Activated CD4-positive, alpha-beta T cell treated with anti-CD3 and anti-CD28 coated beads, Interleukin-2, Interleukin-6, amounts not matched to agents 100 ng/mL and 50 ng/mL, durations not matched to agents 16 hours and 8 hours (primary cell): ENCODE data around the gene PGPEP1.
A peak's percentile ranks its signal among the peaks of the same experiment; 100 is the strongest.
"Not testable (repeated sequence)": the region's sequence is repeated elsewhere in the genome, so short reads cannot be mapped to it uniquely, and the experiment has no call there.

Source experiments
- DNase-seq: peaks from one replicate; pipeline ENCODE4 v3.0.0-alpha.2; 2020

Gene PGPEP1

DNA sequence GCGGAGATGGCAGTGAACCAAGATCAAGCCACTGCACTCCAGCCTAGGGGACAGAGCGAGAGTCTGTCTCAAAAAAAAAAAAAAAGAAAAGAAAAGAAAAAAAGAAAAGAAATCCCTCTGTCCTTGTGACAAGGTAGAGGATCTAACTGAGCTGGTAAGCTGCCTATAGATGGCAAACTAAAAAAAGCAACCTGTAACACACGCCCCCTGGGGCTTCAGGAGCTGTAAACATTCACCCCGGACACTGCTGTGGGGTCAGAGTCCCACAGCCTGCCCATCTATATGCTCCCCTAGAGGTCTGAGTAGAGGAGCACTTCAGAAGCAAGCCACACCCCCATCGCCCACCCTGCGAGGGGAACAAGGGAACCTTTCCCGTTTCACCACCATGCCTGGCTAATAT lies 4.3 kb upstream of the PGPEP1 start:
- DNase-seq: no peak

DNA sequence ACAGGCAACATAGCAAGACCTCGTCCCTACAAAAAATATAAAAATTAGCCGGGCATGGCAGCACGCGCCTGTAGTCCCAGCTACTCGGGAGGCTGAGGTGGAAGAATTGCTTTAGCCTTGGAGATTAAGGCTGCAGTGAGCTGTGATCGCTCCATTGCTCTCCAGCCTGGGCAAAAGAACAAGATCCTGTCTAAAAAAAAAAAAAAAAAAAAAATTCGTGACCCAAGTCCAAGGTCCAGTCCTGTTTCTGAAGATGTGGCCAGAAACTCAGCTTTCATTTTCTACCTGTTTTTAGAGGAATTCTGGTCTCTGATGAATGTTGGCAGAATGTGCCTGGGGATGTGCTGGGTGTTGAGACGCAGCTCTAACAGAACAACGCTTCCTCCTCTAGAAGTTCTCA lies 1.9 kb upstream of the PGPEP1 start:
- no peak for DNase-seq

DNA sequence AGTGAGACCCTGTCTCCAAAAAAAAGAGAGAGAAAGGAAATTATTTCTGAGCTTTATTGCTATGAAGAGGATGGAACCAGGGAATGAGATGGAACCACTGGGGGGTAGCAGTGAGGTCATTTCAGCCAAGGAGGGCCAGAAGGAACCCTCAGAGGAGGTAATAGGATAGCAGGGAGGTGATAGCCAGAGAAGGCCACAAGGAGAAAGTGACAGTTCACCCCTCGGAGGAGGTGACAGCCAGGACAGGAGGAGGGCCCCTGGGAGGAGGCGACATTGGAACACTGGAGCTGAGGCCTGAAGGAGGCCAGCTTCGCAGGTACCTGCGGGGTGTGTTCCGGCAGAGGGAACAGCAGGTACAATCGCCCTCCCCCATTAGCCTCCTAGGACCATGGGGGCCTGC lies 675 bp upstream of the PGPEP1 start:
- no peak for DNase-seq

DNA sequence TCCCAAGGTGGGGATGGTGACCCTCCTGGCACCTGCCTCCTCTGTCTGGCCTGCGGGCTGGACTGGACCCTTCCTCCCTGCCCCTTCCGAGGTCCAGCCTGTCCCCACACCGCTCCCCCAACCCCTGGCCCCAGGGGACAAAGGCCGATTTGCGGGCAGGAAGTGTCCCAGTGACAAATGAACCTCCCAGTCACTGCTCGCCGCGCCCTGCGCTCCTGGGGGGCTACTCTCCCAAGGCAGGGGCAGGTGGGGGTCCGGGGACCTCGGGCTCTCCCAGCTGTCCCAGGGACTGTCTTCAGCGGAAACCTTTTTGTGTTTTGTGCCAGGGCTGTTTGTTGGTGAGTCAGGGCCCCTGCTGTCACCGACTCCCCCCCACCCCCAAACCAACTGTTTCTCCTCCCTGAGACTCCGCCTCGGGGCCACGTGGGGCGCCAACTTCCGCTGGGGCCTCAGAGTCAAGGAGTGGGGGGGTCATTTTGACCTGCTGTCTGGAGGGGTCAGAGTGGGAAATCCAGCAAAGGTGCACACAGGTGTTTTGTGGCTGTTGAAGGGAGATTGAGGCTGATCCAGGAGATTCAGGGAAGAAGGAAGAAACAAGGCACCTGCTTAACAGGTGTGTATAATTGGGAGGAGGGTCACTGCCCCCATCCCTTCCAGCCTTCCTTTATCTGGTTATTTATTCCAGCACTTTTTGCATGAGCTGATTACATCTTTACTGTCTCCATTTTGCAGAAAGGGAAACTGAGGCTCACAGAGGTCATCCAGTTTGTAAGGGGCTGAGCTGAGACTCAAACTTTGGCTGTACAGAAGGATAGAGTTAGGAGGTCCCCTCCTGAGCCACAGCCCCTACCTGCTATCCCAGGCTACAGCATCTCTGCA lies 831 bp downstream of the PGPEP1 start:
- peak; percentile 74 for DNase-seq

DNA sequence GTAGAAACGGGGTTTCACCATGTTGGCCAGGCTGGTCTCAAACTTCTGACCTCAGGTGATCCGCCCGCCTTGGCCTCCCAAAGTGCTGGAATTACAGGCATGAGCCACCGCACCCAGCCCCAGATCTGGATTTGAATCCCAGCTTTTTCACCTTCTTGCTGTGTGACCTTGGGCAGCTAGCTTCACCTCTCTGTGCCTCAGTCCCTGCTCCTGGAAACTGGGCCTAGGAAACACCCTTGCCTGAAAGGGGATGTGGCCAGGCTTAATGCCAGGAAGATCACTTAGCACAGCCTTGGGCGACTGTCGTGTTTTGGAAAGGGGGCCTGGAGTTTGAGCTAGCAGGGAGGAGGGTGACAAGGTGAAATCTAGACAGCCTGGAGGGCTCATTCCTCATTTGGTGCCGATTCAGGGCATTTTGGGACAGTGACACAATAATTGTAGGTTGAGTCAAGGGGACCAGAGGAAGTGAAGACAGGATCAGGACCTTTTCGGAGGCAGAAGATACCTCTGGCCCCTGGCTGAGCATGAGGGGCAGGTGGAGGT lies 1.8 kb downstream of the PGPEP1 start:
- DNase-seq: no peak

DNA sequence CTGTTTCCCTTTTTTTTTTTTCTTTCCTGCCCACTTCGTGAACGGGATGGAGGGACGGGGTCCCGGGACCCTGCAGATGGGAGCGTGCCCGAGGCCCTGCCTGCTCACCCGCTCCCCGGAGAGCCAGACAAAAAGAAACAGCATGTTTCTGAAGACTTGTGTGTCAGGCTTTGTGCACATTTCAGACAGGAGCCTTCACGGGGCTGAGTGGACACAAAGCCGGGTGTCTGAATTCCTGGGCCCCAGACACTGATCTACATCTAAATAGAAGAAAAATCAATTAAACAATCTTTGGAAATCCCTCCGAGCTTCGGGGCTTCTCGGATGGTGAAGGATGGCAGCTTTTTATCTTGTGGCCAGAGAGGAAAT lies 4.2 kb downstream of the PGPEP1 start:
- DNase-seq: no peak

DNA sequence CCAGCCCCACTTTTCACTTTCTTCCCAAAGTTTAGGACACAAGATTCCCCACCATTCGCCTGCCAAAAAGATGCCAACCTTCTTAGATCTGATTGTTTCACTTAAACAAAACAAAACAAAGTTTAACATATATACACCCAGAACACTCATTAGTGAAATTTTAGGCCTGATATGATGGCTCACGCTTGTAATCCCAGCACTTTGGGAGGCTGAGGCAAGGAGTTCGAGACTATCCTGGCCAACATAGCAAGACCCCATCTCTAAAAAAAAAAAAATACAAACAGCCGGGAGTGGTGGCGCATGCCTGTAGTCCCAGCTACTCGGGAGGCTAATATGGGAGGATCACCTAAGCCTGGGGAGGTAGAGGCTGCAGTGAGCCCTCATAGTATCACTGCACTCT lies 4.9 kb downstream of the PGPEP1 start:
- DNase-seq: no peak

DNA sequence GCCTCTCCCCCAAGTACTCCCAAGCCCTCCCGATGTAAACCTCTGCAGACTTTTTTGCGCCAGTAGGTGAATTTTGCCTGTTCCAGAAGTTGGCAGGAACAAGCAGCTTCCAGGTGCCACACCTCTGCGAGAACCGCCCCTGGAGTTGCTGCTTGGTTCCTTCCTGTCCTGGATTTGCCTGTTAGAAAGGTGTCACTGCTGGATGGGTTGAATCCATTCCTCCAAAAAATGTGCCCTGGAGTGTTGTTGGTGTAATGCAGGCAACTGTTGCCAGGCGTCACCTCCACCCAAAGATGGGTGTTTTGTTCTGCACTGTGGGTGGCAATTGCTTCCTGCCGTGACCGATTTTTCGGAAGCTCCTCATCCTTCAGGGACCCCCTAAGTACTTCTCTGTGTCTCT lies 5.7 kb downstream of the PGPEP1 start:
- no peak for DNase-seq

DNA sequence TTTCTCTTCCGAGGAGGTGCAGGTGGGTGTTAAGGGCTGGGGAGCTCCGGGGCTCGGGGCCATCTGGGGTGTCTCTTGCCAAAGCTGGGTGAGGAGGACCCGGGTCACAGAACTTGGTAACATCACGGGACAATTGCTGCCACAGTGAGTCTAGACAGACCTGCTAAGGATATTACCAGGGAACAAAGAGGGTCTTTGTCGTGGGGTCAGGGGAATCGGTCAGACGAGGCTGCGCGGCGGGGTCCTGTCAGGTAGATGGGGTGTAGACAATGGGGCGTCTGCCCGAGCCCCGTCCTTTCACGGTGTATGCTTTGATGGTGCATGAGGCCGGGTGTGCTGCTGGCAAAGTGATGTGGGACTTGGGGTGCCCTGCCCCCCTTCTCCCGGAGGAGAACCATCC lies 7.8 kb downstream of the PGPEP1 start:
- DNase-seq: no peak

DNA sequence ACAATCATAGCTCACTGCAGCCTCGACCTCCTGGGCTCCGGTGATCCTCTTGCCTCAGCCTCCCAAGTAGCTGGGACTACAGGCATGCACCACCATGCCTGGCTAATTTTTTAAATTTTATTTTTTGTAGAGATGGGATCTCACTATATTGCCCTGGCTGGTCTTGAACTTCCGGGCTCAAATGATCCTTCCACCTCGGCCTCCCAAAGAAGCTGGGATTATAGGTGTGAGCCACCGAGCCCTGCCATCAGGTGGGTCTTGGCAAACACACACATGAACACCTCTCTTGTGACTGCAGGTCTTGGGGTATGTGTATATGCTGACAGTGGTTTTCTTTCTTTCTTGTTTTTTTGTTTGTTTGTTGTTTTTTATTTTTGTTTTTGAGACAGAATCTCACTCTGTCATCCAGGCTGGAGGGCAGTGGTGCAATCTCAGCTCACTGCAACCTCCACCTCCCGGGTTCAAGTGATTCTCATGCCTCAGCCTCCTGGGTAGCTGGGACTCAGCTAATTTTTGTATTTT lies 8.5 kb downstream of the PGPEP1 start:
- DNase-seq: not testable (repeated sequence)

DNA sequence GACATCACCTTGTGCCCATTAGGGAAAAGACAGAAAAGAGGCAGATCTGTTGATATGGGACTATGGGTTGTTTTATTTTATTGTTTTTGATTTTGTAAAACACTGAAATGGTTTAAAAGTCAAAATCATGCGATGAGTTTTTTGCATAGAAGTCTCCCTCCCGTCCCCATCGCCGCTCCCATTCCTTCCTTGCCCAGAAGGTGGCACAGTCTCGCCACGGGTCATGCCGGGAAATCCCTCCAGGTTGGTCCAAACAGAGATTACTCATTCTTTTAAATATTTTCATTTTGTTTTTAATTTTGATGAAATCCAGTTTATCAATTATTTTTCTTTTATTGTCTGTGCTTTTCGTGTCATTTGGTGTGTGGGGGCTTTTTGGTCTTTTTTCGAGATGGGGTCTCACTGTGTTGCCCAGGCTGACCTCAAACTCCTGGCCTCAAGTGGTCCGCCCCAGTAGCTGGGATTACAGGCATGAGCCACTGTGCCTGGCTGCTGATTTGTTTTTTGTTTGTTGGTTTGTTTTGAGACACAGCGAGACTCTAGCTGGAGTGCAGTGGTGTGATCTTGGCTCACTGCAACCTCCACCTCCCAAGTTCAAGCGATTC lies 9.2 kb downstream of the PGPEP1 start:
- DNase-seq: peak; percentile 48

DNA sequence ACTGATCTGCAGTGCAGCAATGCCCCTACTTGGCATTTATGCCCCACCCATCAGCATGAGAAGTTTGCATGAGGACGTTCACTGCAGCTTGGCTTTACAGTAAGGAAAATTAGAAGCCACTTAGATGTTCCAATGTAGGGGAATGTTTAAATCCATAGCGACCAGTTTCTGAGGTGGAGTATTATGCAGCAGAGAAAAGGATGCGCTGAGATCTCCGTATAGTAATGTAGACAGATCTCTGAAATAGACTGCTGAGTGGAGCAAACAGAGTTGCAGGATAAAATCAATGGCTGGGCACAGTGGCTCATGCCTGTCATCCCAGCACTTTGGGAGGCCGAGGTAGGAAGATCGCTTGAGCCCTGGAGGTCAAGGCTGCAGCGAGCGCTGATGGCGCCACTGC lies 10.1 kb downstream of the PGPEP1 start:
- no peak for DNase-seq

DNA sequence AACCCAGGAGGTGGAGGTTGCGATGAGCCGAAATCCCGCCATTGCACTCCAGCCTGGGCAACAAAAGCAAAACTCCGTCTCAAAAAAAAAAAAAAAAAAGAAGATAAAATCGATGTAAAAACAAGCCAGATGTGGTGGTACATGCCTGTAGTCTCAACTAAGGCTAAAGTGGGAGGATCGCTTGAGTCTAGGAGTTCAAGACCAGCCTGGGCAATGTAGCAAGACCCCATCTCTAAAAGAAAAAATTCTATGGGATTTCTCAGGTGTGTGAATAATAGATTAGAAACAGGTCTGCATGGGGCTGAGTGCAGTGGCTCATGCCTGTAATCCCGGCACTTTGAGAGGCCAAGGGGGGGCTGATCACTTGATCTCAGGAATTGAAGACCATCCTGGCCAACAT lies 11.1 kb downstream of the PGPEP1 start:
- DNase-seq: no peak

DNA sequence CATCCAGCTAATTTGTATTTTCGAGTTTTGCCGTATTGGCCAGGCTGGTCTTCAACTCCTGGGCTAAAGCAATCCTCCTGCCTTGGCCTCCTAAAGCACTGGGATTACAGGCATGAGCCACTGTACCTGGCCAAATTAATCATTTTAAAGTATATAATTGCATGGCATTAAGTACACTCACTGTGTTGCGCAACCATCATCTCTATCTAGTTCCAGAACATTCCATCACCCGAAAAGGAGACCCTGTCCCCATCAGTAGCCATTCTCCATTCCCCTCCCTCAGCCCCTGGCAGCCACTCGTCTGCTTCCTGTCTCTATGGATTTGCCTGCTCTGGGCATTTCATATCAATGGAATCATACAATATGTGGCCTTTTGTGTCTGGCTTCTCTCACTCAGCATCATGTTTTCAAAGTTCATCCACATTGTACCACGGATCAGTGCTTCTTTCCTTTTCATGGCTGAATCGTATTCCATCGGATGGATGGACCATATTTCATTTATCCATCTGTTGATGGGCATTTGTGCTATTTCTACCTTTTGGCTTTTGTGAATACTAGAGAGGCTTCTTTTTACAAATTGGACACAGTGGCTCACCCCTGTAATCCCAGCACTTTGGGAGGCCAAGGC lies 13.1 kb downstream of the PGPEP1 start:
- DNase-seq: no peak

DNA sequence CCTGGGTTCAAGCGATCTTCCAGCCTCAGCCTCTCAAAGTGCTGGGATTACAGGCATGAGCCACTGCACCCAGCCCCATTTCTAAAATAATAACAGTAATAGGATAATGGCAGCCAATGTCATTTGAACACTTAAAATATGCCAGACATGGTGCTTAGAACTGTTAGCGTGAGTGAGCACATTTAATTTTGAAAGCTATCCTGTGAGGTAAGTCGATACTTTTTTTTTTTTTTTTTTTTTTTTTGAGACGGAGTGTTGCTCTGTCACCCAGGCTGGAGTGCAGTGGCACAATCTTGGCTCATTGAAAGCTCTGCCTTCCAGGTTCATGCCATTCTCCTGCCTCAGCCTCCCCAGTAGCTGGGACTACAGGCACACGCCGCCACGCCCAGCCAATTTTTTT lies 14.3 kb downstream of the PGPEP1 start:
- DNase-seq: not testable (repeated sequence)

DNA sequence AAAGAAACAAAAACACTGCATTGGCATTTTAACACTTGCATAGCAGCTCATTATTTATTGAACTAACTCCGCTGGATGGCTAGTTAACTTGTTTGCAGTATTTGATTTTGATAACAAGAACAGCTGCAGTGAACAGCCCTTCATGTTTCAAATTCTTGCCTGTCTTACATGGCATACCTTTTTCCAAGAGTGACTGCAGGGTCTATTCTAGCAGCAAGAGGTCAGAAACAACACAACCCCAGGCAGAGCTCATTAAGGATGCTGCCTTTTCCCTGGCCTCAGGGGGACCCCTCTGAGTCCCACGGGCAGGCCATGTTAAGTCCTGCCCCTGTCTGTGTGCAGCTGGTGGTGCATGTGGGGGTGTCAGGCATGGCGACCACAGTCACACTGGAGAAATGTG lies 16.6 kb downstream of the PGPEP1 start:
- no peak for DNase-seq

DNA sequence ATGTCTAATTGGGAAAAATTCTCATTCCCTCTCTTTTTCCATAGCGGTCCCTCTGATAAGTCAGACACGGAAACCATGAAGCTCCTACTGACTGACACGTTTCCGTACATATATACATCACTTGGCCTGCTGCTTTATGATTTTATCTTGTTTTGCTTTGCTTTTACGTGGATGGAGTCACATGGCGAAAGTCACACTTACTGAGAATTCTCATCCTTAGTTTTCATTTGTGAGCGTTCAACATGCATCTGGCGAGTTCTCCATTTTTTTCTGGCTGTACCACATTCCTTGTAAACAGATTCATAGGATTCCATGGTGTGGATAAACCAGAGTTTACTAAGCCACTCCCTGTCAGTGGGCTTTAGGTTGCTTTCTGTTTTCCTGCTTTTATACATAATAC lies 21.2 kb downstream of the PGPEP1 start:
- DNase-seq: no peak

DNA sequence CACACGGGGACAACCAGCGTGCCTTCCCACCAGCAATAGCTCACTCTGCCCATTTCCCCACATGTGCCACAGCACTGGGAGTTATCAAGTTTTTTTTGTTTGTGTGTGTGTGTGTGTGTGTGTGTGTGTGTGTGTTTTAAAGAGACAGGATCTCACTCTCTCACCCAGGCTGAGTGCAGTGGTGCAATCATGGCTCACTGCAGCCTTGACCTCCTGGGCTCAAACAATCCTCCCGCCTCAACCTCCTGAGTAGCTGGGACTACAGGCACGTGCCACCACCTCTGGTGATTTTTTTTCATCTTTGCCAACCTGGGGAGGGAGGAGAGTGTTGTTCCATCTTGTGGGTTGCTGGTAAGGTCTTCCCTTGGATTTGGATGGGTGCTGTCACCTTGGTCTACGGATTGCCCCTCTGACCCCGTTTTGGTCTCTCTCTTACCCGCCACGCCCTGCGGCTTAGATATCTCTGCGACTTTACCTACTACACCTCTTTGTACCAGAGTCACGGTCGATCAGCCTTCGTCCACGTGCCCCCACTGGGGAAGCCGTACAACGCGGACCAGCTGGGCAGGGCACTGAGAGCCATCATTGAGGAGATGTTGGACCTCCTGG lies 22.6 kb downstream of the PGPEP1 start:
- no peak for DNase-seq

DNA sequence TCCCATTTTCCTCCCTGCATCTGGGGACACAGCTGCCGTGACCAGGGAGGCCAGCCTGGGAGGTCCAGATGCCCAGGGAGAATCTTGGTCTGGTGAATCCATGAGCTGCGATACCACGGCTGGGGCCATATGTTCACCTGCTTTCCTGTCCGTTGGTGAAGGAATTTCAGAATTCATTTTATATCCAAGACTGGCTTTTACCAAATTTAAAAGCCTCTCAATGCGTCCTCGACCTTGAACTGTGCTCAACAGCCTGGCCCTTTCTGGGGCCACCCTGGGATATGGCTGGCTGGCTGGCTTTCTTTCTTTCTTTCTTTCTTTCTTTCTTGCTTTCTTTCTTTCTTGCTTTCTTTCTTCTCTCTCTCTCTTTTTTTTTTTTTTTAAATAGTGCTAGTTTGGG lies 23.4 kb downstream of the PGPEP1 start:
- DNase-seq: no peak

DNA sequence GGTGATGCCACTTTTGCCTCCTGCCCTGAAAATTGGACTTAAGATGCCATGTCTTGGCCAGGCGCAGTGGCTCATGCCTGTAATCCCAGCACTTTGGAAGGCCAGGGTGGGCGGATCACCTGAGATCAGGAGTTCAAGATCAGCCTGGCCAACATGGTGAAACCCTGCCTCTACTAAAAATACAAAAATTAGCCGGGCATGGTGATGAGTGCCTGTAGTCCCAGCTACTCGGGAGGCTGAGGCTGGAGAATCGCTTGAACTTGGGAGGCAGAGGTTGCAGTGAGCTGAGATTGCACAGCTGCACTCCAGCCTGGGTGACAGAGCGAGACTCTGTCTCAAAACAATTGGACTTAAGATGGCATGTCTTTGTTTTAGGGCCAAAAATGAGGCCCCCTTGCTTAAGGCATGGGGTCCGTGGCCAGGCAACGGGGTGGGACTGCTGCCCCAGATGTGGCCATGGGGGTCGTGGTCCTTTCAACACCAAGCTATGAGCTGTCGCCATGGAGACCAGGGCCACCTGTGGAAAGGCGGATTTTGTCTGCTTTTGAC lies 24.0 kb downstream of the PGPEP1 start:
- not testable (repeated sequence) for DNase-seq

DNA sequence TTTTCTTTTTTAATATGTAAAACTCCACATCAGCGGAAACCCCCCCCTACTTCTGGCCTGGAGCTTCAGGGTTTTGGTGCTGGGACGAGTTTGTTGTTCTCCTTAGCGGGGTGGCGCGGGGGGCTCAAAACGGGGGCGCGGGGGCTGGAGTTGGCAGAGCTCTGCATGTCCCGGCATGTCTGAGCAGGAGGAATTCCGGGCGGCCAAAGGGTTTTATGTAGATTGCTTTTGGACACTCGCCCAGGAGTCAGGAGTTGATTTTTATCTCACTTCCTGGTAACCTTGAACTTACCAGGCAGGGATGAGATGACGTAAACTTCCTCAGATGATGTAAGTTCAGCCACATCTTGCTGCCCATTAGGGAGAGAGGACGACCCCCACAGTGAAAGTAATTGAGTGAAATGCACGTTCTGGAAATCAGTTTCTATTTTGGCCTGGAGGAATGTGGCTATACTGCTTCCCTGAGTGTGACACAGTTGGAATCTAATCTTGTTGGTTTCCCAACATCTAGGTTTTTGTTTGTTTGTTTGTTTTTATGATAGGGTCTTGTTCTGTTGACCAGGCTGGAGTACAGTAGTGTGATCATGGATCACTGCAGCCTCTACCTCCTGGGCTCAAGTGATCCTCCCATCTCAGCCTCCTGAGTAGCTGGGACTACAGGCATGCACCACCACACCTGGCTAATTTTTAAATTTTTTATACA lies 24.6 kb downstream of the PGPEP1 start:
- no peak for DNase-seq

DNA sequence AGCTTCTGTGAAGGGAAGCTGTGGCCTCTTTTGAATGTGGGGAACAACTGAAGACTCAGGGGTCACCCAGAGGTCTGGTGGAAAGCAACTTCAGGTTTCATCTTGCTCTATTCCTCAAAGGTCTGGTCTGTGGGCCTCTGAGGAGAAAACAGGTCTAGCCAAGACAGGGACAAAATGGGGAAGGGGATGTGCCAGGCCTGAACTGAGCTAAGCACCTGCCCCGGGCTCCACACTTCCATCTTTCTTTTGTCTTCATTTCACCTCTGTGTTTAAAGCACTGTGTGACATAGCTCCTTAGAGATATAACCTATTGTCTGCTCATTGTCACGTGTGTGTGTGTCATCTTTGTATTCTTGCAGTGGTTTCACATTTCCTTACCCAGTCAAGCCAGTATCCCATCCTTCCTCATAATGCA lies 25.6 kb downstream of the PGPEP1 start:
- DNase-seq: no peak
